ENCODE measurements around the gene CHST6.

- TF ChIP-seq CTCF (IDR thresholded peaks at IDR 0.05): no peak
- TF ChIP-seq EZH2 (IDR thresholded peaks at IDR 0.05; ENCODE audit: borderline replicate concordance, insufficient read depth, low read depth, low read length, poor library complexity, severe bottlenecking): no peak
These were observed 40.1 kb upstream of the CHST6 start for GRCh38 chr16:75535211-75535843.

Data from B cell (primary cell).